ENCODE measurements around the gene UNC5C. TPM values are rescaled to one million over a fixed set of nuclear protein-coding genes. Genes with fewer than 3 reads are reported as not detected.
A peak's percentile ranks its signal among the peaks of the same experiment; 100 is the strongest.

UNC5C gene
- total RNA-seq, result 1 to 10 TPM in 1 of 2 donors, under 1 TPM in 1; 0.52 to 2.0 TPM

GRCh38 chr4:95548738-95549245, at the start of gene UNC5C:
Gene UNC5C (minus strand): TSS chr4:95548973.
- H3K27me3 ChIP-seq, result peaks cover 0 to 3% of the 10 kb centered on the region in 2 donors
- ATAC-seq, result peak; percentile 49
- intact Hi-C loops (cut with DNase I), result no loop called here

GRCh38 chr4:95596676-95597075, 47.9 kb upstream of the UNC5C start:
- intact Hi-C loops (cut with DNase I), result no loop called here
- DNase-seq (no peak), ATAC-seq (no peak)
- TF ChIP-seq POLR2A (IDR thresholded peaks at IDR 0.05), result no peak
- TF ChIP-seq CTCF (IDR thresholded peaks at IDR 0.05), result no peak
- Histone ChIP-seq H3K4me1 (no peaks in the 10 kb centered on the region), H3K27me3 (no peaks in the 10 kb centered on the region), H3K4me3 (no peak overlapping the region), H3K9me3 (no peaks in the 10 kb centered on the region), H3K36me3 (replicated peaks in 1 of 2; ENCODE audit: insufficient read depth in 1 of 2, low read depth in 2 of 2) (no peaks in the 10 kb centered on the region), H3K27ac (no peak overlapping the region)
- WGBS, 2 donors, result 62 to 63% methylated on average over 7 of the region's 7 CpGs

More at GRCh38 chr4:95548738-95549245, at the start of gene UNC5C:
- Histone ChIP-seq H3K27ac (no peak within 1 kb of the TSS), H3K9me3 (no peaks in the 10 kb centered on the region), H3K4me1 (peaks cover 23% of the 10 kb centered on the region), H3K4me3 (peak within 1 kb of the TSS in 1 of 2 donors; percentile 23), H3K36me3 (replicated peaks in 1 of 2; ENCODE audit: insufficient read depth in 1 of 2, low read depth in 2 of 2) (no peaks in the 10 kb centered on the region)
- 0 to 1% methylated on average over 25 to 37 of the region's 37 CpGs for WGBS, 2 donors
- no peak for TF ChIP-seq CTCF (IDR thresholded peaks at IDR 0.05)
- TF ChIP-seq POLR2A (IDR thresholded peaks at IDR 0.05), result no peak
- peak; percentile 16 to 28 (median 22) for DNase-seq

- Histone ChIP-seq H3K4me3 (no peak overlapping the region), H3K36me3 (replicated peaks in 1 of 2; ENCODE audit: insufficient read depth in 1 of 2, low read depth in 2 of 2) (no peaks in the 10 kb centered on the region), H3K27ac (no peak overlapping the region), H3K27me3 (no peaks in the 10 kb centered on the region), H3K9me3 (no peaks in the 10 kb centered on the region), H3K4me1 (no peaks in the 10 kb centered on the region)
- intact Hi-C loops (cut with DNase I), result no loop called here
- 72 to 75% methylated on average over 1 of the region's 1 CpG for WGBS, 2 donors
- no peak for TF ChIP-seq POLR2A (IDR thresholded peaks at IDR 0.05)
- ATAC-seq (no peak), DNase-seq (no peak)
These were observed 45.9 kb upstream of the UNC5C start for GRCh38 chr4:95594629-95595028.

GRCh38 chr4:95594013-95594412, 45.2 kb upstream of the UNC5C start:
- ATAC-seq, result no peak

GRCh38 chr4:95591278-95591677, 42.5 kb upstream of the UNC5C start:
- TF ChIP-seq CTCF (IDR thresholded peaks at IDR 0.05) (no peak), POLR2A (IDR thresholded peaks at IDR 0.05) (no peak)
- Histone ChIP-seq H3K9me3 (no peaks in the 10 kb centered on the region), H3K4me3 (no peak overlapping the region), H3K27me3 (peaks cover 0 to 3% of the 10 kb centered on the region in 2 donors), H3K27ac (no peak overlapping the region), H3K36me3 (replicated peaks in 1 of 2; ENCODE audit: insufficient read depth in 1 of 2, low read depth in 2 of 2) (no peaks in the 10 kb centered on the region), H3K4me1 (no peaks in the 10 kb centered on the region)
- WGBS, 2 donors, result 30 to 36% methylated on average over 5 of the region's 5 CpGs
- no peak for DNase-seq
- ATAC-seq, result no peak
- intact Hi-C loops (cut with DNase I), result no loop called here

More at GRCh38 chr4:95594013-95594412, 45.2 kb upstream of the UNC5C start:
- TF ChIP-seq POLR2A (IDR thresholded peaks at IDR 0.05), result no peak
- TF ChIP-seq CTCF (IDR thresholded peaks at IDR 0.05), result no peak
- no peak for DNase-seq
- Histone ChIP-seq H3K9me3 (no peaks in the 10 kb centered on the region), H3K27ac (no peak overlapping the region), H3K4me3 (no peak overlapping the region), H3K27me3 (no peaks in the 10 kb centered on the region), H3K36me3 (replicated peaks in 1 of 2; ENCODE audit: insufficient read depth in 1 of 2, low read depth in 2 of 2) (no peaks in the 10 kb centered on the region), H3K4me1 (no peaks in the 10 kb centered on the region)
- WGBS, 2 donors, result 86 to 100% methylated on average over 1 of the region's 1 CpG
- intact Hi-C loops (cut with DNase I), result no loop called here
